Hematopoietic multipotent progenitor cell treated with erythropoietin and hydrocortisone succinate and interleukin-3 and kit ligand, for 8 days (in vitro differentiated cells): Measurements from ENCODE around the gene SCT.
A peak's percentile ranks its signal among the peaks of the same experiment; 100 is the strongest.
"Not testable (repeated sequence)": the region's sequence is repeated elsewhere in the genome, so short reads cannot be mapped to it uniquely, and the experiment has no call there.

ENCODE experiments used
- DNase-seq: peaks from one replicate; pipeline ENCODE4 v3.0.0-alpha.2; 2015

Gene SCT, protein sequence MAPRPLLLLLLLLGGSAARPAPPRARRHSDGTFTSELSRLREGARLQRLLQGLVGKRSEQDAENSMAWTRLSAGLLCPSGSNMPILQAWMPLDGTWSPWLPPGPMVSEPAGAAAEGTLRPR

GRCh38 chr11:626475-627307 is at the start of gene SCT:
TSS of gene SCT (minus strand) at chr11:627181. CDS start at chr11:627143, 38 bp downstream.
- DNase-seq, result no peak

- no peak for DNase-seq
Observed at GRCh38 chr11:674406-674805, 47.4 kb upstream of the SCT start.

- DNase-seq, result no peak
Observed at GRCh38 chr11:673866-674265, 46.9 kb upstream of the SCT start.

GRCh38 chr11:665704-666281 is 38.8 kb upstream of the SCT start:
- peak; percentile 83 for DNase-seq

- DNase-seq, result no peak
Observed at GRCh38 chr11:665062-665703, 38.2 kb upstream of the SCT start.

- peak; percentile 61 for DNase-seq
Observed at GRCh38 chr11:662689-663274, 35.8 kb upstream of the SCT start.

DNA sequence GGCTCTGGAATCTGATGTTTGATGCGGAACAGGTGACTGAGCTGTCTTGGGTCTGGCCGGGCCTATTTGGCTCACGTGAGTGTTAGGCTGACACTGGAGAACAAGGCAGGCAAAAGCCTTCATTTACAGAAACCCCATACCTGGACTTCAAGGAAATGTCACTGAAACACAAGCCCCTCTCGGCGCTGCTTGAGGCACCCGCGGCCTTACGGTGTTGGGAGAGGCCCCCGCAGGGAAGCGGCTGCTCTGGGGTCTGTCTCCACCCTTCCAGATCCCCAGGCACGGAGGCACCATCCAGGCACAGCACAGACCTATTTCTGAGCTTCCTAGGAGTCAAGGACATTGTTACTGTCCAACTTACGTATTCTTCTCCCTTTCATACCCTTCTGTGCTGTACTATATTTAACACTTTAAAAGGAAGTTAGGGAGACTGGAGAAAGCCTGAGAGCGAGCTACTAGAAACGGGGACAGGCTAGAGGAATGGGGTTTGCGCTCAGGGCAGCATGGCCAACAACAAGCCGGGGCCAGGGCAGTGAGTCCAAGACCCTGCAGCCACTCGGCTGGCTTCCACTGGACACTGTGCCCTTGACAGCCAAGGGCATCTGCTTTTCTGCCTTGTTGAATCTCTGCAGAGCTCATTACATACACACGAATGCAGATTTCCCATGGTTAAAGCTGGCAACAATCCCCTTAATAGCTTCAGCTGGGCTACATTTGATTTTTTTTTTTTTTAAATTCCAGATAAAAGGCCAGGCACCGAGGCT is 33.9 kb upstream of the SCT start:
- DNase-seq, result no peak

DNA sequence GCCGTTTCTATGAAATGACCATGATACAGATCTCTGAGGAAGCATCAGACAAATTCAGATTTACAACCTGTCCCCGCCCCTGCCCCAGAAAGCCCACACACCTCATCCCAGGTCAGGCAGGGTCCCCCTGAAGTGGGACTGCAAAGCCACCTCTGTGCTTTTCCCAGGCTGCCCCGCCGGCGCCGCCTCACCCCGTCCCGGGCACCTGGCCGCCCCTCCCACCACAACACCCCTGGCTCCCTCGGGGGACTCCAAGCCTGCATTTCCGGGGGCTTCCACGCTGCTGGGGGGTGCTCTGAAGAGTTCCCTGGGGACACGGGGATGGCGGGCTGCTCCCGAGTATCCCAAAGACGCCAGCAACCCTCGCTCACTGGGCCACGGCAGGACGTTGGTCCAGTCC is 33.3 kb upstream of the SCT start:
- DNase-seq, result no peak

DNA sequence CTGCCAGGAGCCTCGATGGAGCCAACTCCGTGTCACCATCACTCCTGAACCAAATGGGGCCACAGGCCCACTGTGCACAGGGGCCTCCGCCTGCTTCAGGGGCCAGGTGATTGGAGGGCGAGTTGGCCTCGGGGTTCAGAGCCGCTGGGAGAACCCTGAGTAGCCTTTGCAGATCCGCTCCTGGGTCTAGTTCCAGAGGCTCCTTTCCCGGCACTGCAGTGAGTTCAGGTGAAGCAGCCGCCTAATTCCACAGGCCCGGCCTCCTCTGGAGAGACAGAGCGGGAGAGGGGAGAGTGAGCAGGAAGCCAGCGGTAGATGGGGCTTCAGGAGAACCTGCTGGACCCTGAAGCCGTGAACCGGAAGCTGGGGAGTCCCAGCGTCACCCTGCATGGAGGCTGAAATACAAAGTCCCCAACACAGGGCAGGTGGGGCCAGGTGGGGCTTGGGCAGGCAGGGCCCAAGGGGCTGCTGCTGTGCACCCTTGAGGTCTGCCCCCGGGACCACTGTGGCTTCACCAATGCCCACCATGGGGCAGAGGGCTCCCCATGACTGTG is 32.6 kb upstream of the SCT start:
- no peak for DNase-seq

- no peak for DNase-seq
Observed at GRCh38 chr11:657691-658126, 30.7 kb upstream of the SCT start.

DNA sequence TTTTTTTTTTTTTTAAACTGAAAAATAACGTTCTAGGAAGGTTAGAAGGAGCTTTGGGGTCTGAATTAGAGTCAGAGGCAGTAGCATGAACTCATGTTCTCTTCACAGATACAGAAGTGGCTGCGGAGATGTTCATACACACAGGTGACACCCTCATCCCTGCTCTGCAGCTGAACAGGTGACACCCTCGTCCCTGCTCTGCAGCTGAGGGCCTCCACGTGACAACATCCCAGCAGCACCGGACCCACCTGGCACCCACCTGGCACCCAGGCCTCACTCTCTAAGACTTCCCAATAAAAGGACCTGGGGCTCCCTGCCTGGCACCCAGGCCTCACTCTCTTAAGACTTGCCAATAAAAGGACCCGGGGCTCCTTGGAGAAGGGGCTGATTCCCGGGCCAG is 29.9 kb upstream of the SCT start:
- no peak for DNase-seq

DNA sequence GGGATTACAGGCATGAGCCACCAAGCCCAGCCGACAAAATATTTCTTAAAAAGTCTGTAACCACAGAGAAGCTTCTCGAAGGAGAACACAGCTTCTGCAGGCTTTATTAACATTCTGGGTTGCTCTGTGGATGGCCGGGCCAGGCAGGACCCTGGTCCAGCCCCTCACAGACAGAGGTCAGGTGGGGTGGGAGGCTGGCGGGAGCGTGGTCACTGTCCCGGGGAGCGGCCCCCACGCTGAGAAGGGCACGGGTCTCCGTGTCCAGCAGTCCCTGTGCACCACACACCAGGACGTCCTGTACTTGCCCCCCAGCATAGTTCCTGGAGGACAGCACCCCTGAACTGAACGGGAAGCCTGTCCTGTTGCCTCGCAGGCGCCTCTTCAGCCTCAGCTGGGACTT is 29.4 kb upstream of the SCT start:
- DNase-seq, result no peak

DNA sequence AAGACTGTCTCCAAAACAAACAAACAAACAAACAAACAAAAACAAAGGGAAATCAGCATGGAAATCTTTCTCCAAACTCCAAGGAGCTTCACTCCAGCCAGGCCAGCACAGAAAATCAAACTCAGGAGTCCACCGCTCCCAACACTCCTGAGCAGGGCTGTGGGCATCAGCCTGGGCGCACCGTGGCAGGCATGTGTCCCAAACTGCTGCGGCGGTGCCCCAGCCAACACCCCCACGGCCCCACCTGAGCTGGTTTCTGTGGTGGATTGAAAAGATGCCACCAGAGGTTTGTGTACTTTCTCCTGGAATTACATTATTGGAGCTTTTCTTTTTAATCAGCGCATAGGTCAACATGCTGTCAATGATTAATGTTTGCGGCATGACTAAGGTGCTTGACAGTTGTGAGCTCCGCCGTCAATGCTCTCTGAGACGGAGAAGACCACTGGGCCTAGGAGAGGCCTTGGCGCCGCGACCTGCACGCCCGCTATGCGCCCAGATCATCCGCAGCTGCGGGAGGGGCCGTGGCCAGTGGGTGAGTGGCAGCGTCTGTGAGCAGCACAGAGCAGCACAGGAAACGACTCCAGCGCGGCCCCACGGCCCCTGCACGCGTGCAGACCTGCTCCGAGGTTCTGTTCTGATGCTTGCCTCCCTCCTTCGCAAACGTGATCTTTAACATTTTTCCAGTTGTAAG is 28.2 kb upstream of the SCT start:
- no peak for DNase-seq

GRCh38 chr11:654444-654843 is 27.5 kb upstream of the SCT start:
- not testable (repeated sequence) for DNase-seq

- DNase-seq, result no peak
Observed at GRCh38 chr11:653837-654236, 26.9 kb upstream of the SCT start.

DNA sequence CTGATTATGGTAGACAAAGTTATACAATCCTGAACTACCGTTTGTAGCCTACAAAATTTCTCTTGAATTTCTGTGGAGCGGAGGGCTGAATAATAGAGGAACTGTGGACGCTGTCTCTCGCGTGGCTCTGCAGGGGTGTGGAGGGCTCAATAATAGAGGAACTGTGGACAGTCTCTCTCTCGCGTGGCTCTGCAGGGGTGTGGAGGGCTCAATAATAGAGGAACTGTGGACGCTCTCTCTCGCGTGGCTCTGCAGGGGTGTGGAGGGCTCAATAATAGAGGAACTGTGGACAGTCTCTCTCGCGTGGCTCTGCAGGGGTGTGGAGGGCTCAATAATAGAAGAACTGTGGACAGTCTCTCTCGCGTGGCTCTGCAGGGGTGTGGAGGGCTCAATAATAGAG is 26.2 kb upstream of the SCT start:
- not testable (repeated sequence) for DNase-seq

DNA sequence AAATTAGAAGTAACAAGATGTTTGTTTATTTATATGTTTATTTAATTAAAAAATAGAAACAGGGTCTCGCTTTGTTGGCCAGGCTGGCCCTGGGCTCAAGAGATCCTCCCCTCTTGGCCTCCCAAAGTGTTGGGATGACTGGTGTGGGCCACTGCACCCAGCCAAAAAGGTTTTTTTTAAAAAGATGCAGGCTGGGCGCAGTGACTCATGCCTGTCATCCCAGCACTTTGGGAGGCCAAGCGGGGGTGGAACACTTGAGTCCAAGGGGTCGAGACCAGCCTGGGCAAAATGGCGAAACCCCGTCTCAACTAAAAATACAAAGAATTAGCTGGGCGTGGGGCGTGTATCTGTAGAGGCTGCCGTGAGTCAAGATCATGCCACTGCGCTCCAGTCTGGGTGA is 23.5 kb upstream of the SCT start:
- no peak for DNase-seq

GRCh38 chr11:647672-648158 is 20.7 kb upstream of the SCT start:
- not testable (repeated sequence) for DNase-seq

GRCh38 chr11:646214-646613 is 19.2 kb upstream of the SCT start:
- no peak for DNase-seq

DNA sequence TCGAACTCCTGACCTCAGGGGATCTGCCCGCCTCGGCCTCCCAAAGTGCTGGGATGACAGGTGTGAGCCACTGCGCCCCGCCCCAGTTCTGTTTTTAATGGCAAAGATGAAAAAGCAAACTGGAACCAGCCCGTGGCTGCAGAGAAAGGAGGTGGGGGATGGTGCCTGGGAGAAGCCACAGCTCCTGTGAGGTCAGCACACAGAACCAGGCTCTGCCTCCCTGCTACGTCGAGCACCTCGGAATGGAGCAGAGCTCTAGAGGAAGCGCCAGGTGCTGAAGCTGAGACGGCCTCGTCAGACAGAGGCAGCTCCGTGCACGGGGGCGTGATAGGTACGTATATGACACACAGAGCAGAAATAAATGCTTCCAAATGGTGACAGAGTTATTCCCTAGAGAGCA is 18.6 kb upstream of the SCT start:
- no peak for DNase-seq
